HG03066 (cell line): ENCODE results near the gene RBCK1.
A peak's percentile ranks its signal among the peaks of the same experiment; 100 is the strongest.
"Not testable (repeated sequence)": the region's sequence is repeated elsewhere in the genome, so short reads cannot be mapped to it uniquely, and the experiment has no call there.

ENCODE experiments used
- ATAC-seq: cut with Tn5 transposase; IDR thresholded peaks from one replicate; pipeline ENCODE4 v1.9.1; 2021; ENCODE audit warnings: low read depth; ENCODE audit not compliant: unreplicated experiment

The RBCK1 gene

DNA sequence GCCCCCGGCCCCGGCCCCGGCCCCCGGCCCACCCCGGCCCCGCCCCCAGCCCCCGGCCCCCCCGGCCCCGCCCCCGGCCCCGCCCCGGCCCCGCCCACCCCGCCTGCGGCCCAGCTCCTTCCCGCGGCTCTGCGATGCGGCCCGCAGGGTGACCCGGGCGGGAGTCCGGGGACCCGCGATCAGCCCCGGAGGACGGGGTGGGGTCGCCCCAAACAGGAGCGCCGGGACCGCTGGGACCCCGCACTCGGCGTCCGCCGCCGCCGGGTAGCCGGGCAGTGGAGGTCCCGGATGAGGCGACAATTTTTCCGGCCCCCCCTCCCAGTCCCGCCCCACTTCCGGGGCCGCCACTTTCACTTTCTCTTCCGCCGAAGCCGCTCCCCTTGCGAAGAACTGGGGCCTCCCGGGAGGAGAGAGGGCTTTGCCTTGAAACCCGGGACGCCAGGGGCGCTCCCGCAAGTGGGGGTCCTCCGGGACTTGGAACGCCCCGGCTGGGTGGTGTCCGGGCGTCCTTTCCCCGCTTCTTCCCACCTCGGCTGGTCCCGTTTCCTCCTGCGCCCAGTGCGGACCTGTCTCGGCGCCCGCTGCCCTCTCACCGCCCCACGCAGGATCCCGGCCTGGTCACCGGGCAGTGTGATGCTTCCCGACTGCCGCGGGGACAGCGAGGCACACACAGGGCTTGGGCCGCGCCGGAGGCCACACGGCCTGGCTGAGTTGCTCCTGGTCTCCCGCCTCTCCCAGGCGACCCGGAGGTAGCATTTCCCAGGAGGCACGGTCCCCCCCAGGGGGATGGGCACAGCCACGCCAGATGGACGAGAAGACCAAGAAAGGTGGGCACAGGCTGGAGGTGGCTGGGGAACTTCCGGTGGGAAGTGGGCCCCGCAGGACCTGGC lies at the start of gene RBCK1:
RBCK1 (plus strand) TSS at position 347 of the 890 bp plus-strand sequence; CDS start at position 806, 459 bp downstream.
- ATAC-seq = peak; percentile 67

DNA sequence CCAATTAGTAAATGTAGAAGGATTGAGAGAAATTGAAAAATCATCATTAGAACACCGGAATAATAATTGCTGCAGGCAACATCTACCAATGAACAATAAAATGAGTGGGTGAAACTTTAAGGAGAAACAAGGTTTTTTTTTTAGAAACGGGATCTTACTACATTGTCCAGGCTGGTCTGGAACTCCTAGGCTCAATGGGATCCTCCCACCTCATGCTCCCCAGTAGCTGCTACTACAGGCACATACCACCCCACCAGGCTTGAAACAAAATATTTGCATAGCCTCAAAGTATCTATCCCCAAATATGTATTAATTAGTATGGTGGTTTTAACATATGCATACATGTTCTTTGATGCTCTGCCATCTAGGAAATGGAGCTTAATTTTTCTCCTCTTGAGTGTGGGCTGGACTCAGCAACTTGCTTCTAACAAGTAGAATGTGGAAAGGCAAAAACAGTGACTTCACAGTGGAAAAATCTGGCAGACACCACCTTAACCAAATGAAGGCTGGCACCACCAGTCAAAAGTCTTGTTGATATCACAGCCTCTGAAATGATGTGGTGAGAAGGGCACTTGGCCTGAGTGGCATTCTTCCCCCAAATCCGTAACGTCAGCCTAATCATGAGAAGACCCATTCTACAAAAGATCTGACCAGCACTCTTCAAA lies 49.1 kb upstream of the RBCK1 start:
- ATAC-seq = no peak

DNA sequence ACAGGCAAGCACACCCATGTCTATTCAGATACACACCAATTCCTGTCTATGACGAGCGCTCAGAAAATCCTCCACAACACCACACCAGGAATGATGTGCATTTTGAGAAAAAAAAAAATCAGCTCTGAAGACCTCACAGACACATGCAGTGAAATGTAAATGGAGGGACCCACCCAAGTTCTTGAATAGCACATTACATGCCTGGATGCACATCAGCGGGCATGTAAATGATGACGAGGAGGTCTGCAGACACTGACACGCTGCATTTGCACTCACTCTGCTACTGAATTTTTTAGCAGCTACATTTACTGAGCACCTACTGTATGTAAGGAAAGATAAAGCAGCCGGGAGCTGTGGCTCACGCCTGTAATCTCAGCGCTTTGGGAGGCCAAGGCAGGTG lies 46.5 kb upstream of the RBCK1 start:
- ATAC-seq = no peak

DNA sequence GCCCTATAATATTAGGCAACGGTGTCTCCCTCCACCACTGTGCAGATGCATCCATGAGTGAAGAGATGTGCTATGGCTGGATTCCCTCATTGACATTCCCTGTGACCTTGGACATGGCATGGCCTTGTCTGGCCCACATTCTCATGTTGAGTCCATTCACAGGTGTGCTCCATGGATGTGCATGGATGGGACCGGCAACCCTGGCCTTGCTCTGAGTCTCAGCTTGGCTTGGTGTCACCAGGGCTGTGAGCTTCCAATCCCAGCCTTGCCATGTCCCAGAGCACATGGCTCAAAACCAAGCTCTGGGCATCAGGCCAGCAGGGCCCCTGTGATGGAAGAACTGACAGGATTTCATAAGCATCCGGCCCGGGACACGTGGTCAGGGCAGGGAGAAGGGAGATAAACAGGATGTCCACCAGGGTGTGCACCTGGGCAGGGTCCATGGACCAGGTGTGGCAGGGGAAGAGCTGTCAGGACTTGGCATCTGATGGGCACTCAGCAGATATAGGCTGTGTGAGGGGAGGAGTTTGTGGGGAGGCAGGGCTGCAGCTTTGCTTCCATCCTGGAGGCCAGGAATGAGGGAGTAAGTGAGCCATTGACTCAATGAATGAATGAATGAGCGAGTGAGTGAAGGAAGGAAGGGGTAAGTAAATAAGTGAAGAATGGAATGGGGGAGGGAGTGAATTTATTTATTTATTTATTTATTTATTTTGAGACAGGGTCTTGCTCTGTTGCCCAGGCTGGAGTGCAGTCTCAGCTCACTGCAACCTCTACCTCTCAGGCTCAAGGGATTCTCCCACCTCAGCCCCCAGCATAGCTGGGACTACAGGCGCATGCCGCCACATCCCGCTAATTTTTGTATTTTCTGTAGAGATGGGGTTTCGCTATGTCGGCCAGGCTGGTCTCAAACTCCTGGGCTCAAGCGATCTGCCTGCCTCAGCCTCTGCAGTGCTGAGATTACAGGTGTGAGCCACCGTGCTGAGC lies 45.5 kb upstream of the RBCK1 start:
- no peak for ATAC-seq

DNA sequence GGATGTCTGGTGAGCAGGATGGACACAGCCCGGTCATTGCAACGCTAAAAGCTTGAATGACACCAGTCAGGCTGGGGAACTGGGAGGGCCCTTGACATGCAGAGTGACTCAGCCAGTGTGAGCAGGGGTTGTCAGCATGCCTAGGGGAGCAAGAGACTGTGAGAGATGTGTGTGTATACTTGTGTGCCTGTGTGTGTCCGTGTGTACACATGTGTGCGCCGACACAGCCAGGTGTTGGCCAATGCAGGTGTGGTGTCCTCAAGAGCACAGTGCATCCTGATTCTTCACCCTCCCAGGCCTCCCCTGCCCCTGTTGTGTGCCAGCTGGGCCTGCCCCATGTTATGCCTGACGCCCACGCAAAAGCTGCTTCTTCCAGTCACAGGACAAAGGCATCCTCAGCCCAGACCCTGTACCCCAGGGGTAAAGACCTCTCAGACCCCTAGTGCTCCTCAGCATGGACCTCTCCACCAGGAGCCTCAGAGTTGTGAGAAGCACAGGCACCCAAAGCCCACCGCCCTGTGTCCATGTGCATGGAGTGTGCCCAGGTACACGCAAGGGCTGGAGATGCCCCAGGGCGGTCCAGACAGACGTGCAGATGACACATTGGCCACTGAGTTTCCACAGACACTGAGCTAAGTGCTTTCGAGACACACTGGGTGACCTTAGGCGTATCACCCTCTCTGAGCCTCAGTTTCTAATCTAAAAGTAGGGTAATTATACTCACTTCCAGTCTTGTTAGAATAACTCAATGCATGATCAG lies 44.6 kb upstream of the RBCK1 start:
- ATAC-seq = no peak

DNA sequence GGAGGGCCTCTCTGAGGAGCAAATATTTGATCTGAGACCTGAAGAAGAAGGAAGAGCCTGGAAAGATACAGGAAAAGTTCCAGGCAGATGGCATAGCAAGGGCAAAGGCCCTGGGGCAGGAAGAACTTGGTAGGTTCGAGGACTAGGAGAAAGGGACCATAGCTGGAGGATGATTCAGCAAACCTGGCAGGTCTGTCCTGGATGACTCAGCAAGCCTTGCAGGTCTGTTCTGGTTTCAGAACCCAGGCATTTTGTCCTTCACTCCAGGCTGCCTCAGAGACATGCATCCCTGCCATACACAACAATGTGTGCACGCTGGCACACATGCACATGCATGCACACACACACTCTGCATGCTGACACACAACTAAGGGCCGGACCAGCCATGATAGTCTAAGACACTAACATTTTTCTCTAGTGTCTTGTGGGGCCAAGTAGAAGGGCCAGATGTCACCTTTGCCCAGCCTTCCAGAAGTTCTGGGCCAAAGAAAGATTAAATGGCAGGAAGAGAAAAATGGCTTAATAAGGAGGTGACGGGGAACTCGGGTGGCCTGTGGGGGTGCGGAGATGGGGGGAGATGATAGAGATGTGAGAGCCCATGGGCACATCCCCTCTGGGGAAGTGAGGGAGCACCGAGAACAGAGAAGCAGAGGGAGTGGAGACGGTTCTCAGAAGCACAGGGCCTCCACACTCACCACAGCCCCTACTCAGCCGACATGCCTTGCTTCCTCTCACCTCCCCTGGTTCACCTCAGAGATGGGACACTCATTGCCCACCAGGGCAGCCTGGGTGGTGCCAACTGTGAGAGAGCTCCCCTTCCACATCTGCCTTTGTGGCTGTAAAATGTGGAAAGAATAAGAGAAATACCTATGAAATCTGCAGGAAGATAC lies 42.9 kb upstream of the RBCK1 start:
- no peak for ATAC-seq

DNA sequence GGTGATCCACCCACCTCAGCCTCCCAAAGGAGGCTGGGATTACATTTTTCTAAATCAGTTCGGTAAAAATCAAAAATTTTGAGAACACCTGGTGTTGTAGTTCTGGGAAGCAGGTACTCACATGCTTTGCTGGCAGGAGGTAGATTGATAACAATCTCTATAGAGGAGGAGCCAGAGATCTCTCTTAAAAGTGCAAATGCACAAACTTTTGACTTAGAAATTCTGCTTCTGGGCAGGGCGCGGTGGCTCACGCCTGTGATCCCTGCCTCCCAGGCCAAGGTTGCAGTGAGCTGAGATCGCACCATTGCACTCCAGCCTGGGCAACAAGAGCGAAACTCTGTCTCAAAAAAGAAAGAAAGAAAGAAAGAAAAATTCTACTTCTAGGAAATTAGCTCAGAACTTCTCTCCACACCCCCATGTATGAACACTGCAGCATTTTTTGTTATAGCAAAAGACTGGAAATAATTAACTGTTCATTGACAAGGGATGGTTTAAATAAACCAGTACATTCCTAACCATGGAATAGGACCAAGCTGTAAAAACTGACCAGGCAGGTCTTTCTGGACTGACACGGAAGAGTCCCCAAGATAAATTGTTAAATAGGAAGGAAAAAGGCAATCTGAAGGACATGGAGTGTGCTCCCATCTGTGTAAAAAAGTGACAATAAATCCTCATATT lies 41.9 kb upstream of the RBCK1 start:
- no peak for ATAC-seq

DNA sequence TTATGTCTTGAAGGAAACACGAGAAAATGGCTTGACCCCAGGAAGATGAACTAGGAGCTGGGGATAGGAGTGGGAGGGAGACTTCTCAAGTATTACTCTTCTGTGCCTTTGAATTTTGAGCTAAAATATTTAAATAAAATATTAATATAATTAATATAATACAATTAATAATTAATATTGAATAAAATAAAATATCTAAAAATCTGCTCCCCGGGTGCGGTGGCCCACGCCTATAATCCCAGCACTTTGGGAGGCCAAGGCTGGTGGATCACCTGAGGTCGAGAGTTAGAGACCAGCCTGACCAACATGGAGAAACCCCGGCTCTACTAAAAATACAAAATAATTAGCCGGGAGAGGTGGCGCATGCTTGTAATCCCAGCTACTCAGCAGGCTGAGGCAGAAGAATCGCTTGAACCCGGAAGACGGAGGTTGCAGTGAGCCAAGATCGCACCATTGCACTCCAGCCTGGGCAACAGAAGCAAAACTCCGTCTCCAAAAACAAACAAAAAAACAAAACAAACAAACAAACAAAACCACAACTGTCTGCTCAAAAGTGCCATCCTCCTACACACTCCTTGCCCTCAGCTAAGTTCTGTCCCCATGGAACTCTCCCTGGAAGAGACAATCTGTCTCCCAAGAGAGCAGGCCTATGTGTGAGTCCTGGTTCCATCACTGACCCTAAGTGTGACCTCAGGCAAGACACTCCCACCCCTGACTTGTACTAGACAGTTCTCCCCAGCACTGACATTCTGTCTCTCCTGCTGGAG lies 41.2 kb upstream of the RBCK1 start:
- no peak for ATAC-seq

DNA sequence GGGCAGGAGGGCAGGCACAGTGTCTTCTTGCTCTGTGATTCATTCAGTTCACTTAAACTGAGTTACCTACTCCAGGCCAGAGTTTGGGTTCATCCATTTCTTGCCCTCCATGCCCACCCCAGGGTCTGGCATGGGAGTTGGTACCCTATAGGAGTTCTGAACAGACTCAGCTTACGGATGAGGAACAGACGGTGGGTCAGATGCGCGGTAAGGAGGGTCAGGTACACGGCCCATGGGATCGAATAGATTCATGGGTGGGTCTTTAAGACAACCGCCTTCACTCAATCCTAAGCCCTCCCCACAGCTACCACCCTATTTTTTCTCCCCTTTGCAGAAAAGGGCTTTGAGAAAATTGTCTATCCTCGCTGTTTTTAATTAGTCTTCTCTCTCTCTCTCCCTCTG lies 40.6 kb upstream of the RBCK1 start:
- ATAC-seq = no peak

DNA sequence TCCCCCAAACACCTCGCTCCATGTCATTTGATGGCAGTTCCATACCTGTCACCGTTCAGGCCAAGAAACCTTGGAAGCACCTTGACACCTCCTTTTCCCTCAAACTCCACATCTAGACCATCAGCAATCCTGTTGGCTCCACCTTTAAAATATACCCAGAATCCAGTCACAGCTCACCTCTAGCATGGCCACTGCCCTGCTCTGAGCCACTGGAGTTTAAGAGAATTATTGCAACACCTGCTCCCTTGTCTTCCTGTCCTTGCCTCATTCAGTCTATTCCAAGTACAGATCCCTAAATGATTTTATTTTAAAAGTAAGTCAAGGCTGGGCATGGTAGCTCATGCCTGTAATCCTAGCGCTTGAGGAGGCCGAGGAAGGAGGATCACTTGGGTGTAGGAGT lies 39.2 kb upstream of the RBCK1 start:
- ATAC-seq = no peak

DNA sequence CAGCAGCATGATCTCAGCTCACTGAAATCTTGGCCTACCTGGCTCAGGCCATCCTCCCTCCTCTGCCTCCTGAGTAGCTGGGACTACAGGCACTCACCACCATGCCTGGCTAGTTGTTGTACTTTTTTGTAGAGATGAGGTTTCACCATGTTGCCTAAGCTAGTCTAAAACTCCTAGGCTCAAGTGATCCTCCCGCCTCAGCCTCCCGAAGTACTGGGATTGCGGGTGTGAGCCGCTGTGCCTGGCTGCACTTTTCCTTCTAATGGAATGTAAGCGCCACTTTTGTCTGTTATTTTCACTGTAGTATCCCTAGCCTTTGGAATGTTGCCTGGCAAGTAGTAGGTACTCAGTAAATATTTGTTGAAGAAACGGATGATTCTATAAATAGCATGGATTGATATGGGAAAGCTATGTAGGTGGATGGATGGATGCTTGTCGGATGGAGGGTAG lies 37.9 kb upstream of the RBCK1 start:
- no peak for ATAC-seq

DNA sequence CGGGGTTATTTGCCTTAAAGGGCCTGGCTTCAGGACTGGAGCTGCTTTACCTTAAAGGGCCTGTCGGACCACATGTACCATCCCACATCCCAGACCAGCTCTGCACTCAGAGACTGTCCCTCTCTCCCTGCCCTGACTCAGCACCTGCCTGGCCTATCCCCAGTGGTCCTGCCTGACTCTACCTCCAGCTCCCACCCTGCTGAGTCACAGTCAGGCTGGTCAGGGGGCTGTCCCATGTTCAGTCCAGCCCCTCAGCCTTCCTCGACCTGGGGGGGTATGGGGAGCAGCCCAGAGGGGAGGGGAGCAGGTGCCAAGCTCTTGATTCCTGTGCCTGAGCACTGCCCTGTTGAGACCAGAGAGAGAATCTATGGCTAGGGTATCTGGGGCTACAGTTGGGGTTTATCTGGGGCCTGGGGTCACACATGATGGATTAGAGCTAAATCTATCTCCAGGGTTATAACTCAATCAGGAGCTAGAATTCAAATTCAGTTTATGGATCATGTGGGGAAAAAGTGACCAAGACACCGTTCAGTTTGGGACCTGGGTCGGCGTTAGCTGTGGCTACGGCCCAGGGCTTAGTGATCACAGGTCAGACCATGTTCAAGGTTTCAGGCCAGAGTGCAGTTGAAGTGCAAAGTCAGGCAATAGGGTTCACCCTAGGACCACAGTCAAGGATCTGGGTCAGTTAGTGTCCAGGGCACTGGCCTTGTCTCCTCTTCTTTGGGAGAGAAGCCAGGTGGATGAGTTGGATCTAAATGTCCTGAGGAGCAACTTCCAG lies 36.9 kb upstream of the RBCK1 start:
- ATAC-seq = no peak

DNA sequence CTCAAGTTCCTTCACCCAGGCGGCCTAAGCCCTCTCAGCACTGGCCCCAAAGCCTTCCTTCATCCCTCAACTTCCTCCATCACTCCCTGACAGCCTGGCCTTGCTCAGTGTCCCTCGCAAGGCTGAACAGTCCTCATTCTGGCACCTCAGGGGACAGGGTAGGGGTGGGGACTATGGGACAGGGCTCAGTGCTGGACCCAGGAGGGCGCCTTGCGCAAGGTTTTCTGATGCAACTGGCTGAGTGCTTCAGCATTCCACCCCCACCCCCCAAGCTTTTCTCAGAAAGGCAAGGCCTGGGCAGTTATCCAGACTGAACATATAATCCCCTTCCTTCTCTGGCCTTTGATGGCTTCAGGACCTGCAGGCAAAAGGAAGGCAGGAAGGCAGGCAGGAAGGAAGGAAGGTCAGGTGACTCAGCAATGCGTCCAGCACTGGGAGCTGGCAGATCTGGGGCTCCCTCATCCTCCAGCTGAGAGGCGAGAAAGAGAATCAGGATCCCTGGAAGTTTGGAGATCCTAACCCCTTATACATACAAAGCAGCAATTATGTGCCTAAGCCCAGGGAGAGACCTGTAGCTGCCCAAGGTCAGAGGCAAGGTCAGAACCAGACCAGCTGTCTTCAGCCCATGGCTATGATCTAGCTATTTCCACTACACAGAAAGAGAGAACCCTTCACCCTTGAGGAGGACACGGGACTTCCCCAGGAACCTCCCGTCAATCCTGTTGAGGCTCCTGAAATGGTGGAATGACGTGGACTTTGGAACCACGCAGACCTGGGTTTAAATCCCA lies 36.1 kb upstream of the RBCK1 start:
- ATAC-seq = no peak

DNA sequence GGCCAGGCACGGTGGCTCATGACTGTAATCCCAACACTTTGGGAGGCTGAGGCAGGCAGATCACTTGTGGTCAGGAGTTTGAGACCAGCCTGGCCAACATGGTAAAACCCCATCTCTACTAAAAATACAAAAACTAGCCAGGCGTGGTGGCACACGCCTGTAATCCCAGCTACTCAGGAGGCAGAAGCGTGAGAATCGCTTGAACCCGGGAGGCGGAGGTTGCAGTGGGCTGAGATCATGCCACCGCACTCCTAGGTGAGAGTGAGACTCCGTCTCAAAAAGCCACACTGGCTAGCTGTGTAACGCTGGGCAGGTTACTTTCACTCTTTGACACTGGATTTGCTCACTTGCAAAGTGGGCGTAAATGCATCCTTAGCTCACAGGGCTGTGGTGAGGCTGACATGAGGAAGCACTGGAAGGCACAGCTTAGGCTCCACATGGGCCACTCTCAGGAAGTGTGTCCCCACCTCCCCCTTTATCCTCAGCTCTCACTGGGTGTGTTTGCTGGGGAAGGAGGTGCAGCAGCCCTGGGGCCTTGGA lies 35.5 kb upstream of the RBCK1 start:
- not testable (repeated sequence) for ATAC-seq

DNA sequence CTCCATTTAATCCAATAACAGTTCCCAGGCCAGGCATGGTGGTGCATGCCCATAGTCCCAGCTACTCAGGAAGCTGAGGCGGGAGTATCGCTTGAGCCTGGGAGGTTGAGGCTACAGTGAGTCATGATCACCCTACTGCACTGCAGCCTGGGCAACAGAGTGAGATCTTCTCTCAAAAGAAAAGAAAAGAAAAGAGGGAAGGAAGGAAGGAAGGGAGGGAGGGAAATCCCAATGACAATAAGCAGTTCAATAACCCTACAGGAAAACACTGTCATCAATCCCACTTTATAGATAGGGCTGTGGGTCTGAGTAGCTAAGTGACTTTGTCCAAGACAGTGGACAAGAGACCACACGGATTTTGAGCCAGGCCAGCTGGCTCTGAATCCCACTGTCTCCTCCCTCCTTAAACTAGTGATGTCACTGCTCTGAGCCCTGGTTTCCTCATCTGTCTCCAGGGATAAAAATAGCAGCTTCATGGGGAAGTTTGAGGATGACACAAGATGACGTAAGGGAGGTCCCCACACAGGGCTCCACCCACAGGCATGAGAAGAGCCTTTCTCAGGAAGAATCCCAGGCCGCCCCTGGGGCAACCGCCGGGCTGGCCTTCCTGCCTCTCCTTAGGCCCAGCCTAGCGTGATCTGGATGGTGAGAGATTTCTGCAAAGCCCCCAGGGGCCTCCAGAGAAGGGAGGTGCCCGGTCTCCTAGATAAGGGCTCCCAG lies 34.8 kb upstream of the RBCK1 start:
- ATAC-seq = no peak
